ENCODE data around the gene TUBD1.
"Not testable (repeated sequence)": the region's sequence is repeated elsewhere in the genome, so short reads cannot be mapped to it uniquely, and the experiment has no call there.

TUBD1 gene

GRCh38 chr17:59874376-59874775 lies 18.4 kb downstream of the TUBD1 start:
- no peak overlapping the region for H3K27ac ChIP-seq (ENCODE audit: low read depth, low read length)
- H3K4me3 ChIP-seq (ENCODE audit: low read depth, low read length), result no peak overlapping the region
- no peaks in the 10 kb centered on the region for H3K9me3 ChIP-seq (ENCODE audit: control insufficient read depth, insufficient read depth, low read depth, low read length)
- no peaks in the 10 kb centered on the region for H3K4me1 ChIP-seq (ENCODE audit: control insufficient read depth, insufficient read depth, low read length)
- H3K9ac ChIP-seq (ENCODE audit: low read length), result no peak overlapping the region
- H3K27me3 ChIP-seq (ENCODE audit: control insufficient read depth, insufficient read depth, low read length), result no peaks in the 10 kb centered on the region
- peaks cover 59% of the 10 kb centered on the region for H3K36me3 ChIP-seq (ENCODE audit: control insufficient read depth, insufficient read depth, low read length)

DNA sequence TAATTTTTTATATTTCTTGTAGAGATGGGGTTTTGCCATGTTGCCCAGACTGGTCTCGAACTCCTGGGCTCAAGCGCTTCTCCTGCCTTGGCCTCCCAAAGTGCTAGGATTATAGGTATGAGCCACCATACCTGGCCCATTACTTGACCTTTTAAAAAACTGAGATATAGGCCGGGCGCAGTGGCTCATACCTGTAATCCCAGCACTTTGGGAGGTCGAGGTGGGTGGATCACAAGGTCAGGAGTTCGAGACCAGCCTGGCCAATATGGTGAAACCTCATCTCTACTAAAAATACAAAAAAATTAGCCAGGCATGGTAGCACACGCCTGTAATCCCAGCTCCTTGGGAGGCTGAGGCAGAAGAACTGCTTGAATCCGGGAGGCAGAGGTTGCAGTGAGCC lies 19.3 kb downstream of the TUBD1 start:
- H3K36me3 ChIP-seq (ENCODE audit: control insufficient read depth, insufficient read depth, low read length), result peaks cover 55% of the 10 kb centered on the region
- H3K9ac ChIP-seq (ENCODE audit: low read length); H3K4me3 ChIP-seq (ENCODE audit: low read depth, low read length); H3K4me1 ChIP-seq (ENCODE audit: control insufficient read depth, insufficient read depth, low read length); H3K27ac ChIP-seq (ENCODE audit: low read depth, low read length); H3K27me3 ChIP-seq (ENCODE audit: control insufficient read depth, insufficient read depth, low read length); H3K9me3 ChIP-seq (ENCODE audit: control insufficient read depth, insufficient read depth, low read depth, low read length): not testable (repeated sequence)

- H3K9me3 ChIP-seq (ENCODE audit: control insufficient read depth, insufficient read depth, low read depth, low read length), result no peaks in the 10 kb centered on the region
- no peaks in the 10 kb centered on the region for H3K27me3 ChIP-seq (ENCODE audit: control insufficient read depth, insufficient read depth, low read length)
- H3K4me3 ChIP-seq (ENCODE audit: low read depth, low read length), result no peak overlapping the region
- H3K36me3 ChIP-seq (ENCODE audit: control insufficient read depth, insufficient read depth, low read length), result peaks cover 46% of the 10 kb centered on the region
- H3K4me1 ChIP-seq (ENCODE audit: control insufficient read depth, insufficient read depth, low read length), result peaks cover 4% of the 10 kb centered on the region; the same call in 1 of the 2 replicates
- H3K27ac ChIP-seq (ENCODE audit: low read depth, low read length), result no peak overlapping the region
- no peak overlapping the region for H3K9ac ChIP-seq (ENCODE audit: low read length)
Measured at GRCh38 chr17:59872351-59872750, 20.4 kb downstream of the TUBD1 start.

DNA sequence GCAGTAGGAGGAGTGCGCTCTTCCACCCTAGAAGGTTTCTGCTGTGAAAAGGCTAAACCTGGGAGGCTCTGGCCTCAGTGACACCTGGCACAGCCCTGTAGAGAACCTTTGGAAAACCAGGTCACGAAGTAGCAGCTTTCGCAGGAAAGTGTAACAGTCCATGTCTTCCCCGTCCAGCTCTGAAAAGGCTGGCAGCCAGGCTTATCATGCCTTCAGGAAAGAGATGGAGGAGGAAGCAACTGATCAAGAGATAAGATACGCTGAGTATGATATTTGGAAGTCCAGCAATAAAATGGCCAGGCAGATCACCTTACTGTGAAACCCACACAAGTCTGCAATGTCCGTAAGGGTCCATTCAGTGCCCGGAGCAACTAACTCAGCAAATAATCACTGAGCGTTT lies 22.3 kb downstream of the TUBD1 start:
- no peaks in the 10 kb centered on the region for H3K27me3 ChIP-seq (ENCODE audit: control insufficient read depth, insufficient read depth, low read length)
- H3K36me3 ChIP-seq (ENCODE audit: control insufficient read depth, insufficient read depth, low read length), result peaks cover 31% of the 10 kb centered on the region
- H3K9me3 ChIP-seq (ENCODE audit: control insufficient read depth, insufficient read depth, low read depth, low read length), result no peaks in the 10 kb centered on the region
- peaks cover 4% of the 10 kb centered on the region; the same call in 1 of the 2 replicates for H3K4me1 ChIP-seq (ENCODE audit: control insufficient read depth, insufficient read depth, low read length)
- H3K9ac ChIP-seq (ENCODE audit: low read length), result no peak overlapping the region
- H3K27ac ChIP-seq (ENCODE audit: low read depth, low read length), result no peak overlapping the region
- no peak overlapping the region for H3K4me3 ChIP-seq (ENCODE audit: low read depth, low read length)

GRCh38 chr17:59869941-59870218 lies 22.9 kb downstream of the TUBD1 start:
- no peak overlapping the region for H3K27ac ChIP-seq (ENCODE audit: low read depth, low read length)
- H3K9me3 ChIP-seq (ENCODE audit: control insufficient read depth, insufficient read depth, low read depth, low read length), result no peaks in the 10 kb centered on the region
- H3K9ac ChIP-seq (ENCODE audit: low read length), result no peak overlapping the region
- H3K4me3 ChIP-seq (ENCODE audit: low read depth, low read length), result no peak overlapping the region
- no peaks in the 10 kb centered on the region for H3K27me3 ChIP-seq (ENCODE audit: control insufficient read depth, insufficient read depth, low read length)
- peaks cover 4% of the 10 kb centered on the region; the same call in 1 of the 2 replicates for H3K4me1 ChIP-seq (ENCODE audit: control insufficient read depth, insufficient read depth, low read length)
- peaks cover 29% of the 10 kb centered on the region for H3K36me3 ChIP-seq (ENCODE audit: control insufficient read depth, insufficient read depth, low read length)

- Histone ChIP-seq H3K36me3 (ENCODE audit: control insufficient read depth, insufficient read depth, low read length) (peaks cover 34% of the 10 kb centered on the region), H3K27ac (ENCODE audit: low read depth, low read length) (no peak overlapping the region), H3K9ac (ENCODE audit: low read length) (no peak overlapping the region), H3K9me3 (ENCODE audit: control insufficient read depth, insufficient read depth, low read depth, low read length) (no peaks in the 10 kb centered on the region), H3K4me1 (ENCODE audit: control insufficient read depth, insufficient read depth, low read length) (peaks cover 4% of the 10 kb centered on the region; the same call in 1 of the 2 replicates), H3K4me3 (ENCODE audit: low read depth, low read length) (no peak overlapping the region), H3K27me3 (ENCODE audit: control insufficient read depth, insufficient read depth, low read length) (no peaks in the 10 kb centered on the region)
Measured at GRCh38 chr17:59863616-59864015, 29.1 kb downstream of the TUBD1 start.

DNA sequence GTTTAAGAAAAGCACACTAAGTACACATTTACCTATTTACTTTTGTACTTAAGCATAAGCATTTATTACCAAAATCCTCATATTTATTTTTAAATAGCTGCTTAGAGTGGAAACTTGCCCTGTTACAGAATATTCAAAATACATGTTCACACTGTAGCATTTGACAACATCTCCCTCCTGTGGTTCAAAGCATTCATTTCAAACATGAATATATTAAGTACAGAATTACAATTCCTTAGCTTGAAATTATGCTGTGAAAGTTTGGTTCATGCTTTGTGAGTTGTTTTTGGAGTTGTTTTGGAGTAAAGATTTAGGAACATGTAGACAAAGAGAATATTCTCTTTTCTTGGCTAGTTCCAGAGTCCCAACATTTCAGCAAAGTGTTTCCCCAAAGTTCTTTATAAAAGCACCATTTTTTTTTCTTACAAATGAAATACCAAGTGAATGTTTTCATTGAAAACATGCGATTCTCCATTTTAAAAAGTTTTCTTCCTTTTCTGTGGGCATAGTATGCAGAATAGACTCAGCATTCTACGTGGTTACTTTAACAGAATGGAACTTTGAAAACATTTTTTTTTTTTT lies 33.2 kb downstream of the TUBD1 start:
- H3K9ac ChIP-seq (ENCODE audit: low read length), result no peak overlapping the region
- peaks cover 24% of the 10 kb centered on the region for H3K36me3 ChIP-seq (ENCODE audit: control insufficient read depth, insufficient read depth, low read length)
- H3K27ac ChIP-seq (ENCODE audit: low read depth, low read length), result no peak overlapping the region
- H3K9me3 ChIP-seq (ENCODE audit: control insufficient read depth, insufficient read depth, low read depth, low read length), result no peaks in the 10 kb centered on the region
- H3K27me3 ChIP-seq (ENCODE audit: control insufficient read depth, insufficient read depth, low read length), result no peaks in the 10 kb centered on the region
- H3K4me3 ChIP-seq (ENCODE audit: low read depth, low read length), result no peak overlapping the region
- peaks cover 4% of the 10 kb centered on the region; the same call in 1 of the 2 replicates for H3K4me1 ChIP-seq (ENCODE audit: control insufficient read depth, insufficient read depth, low read length)

GRCh38 chr17:59858932-59859331 lies 33.8 kb downstream of the TUBD1 start:
- H3K27me3 ChIP-seq (ENCODE audit: control insufficient read depth, insufficient read depth, low read length), result no peaks in the 10 kb centered on the region
- peaks cover 21% of the 10 kb centered on the region for H3K36me3 ChIP-seq (ENCODE audit: control insufficient read depth, insufficient read depth, low read length)
- peaks cover 4% of the 10 kb centered on the region; the same call in 1 of the 2 replicates for H3K4me1 ChIP-seq (ENCODE audit: control insufficient read depth, insufficient read depth, low read length)
- H3K9ac ChIP-seq (ENCODE audit: low read length), result no peak overlapping the region
- no peaks in the 10 kb centered on the region for H3K9me3 ChIP-seq (ENCODE audit: control insufficient read depth, insufficient read depth, low read depth, low read length)
- no peak overlapping the region for H3K27ac ChIP-seq (ENCODE audit: low read depth, low read length)
- no peak overlapping the region for H3K4me3 ChIP-seq (ENCODE audit: low read depth, low read length)

GRCh38 chr17:59858167-59858816 lies 34.5 kb downstream of the TUBD1 start:
- Histone ChIP-seq H3K9me3 (ENCODE audit: control insufficient read depth, insufficient read depth, low read depth, low read length) (no peaks in the 10 kb centered on the region), H3K9ac (ENCODE audit: low read length) (no peak overlapping the region), H3K4me1 (ENCODE audit: control insufficient read depth, insufficient read depth, low read length) (peaks cover 8% of the 10 kb centered on the region), H3K27me3 (ENCODE audit: control insufficient read depth, insufficient read depth, low read length) (no peaks in the 10 kb centered on the region), H3K27ac (ENCODE audit: low read depth, low read length) (no peak overlapping the region), H3K4me3 (ENCODE audit: low read depth, low read length) (no peak overlapping the region), H3K36me3 (ENCODE audit: control insufficient read depth, insufficient read depth, low read length) (peaks cover 21% of the 10 kb centered on the region)

- Histone ChIP-seq H3K9ac (ENCODE audit: low read length) (no peak overlapping the region), H3K4me3 (ENCODE audit: low read depth, low read length) (no peak overlapping the region), H3K27me3 (ENCODE audit: control insufficient read depth, insufficient read depth, low read length) (no peaks in the 10 kb centered on the region), H3K27ac (ENCODE audit: low read depth, low read length) (no peak overlapping the region), H3K36me3 (ENCODE audit: control insufficient read depth, insufficient read depth, low read length) (peaks cover 14% of the 10 kb centered on the region), H3K9me3 (ENCODE audit: control insufficient read depth, insufficient read depth, low read depth, low read length) (no peaks in the 10 kb centered on the region), H3K4me1 (ENCODE audit: control insufficient read depth, insufficient read depth, low read length) (peaks cover 14% of the 10 kb centered on the region)
Measured at GRCh38 chr17:59856859-59857794, 35.6 kb downstream of the TUBD1 start.
